Trophoblast cell (in vitro differentiated cells and primary cell): ENCODE measurements around the gene OR52I1.

Experiments
- DNase-seq, 2 donors: peaks; one replicate each; pipeline ENCODE4 v3.0.0-alpha.2; 2016
- H2AFZ ChIP-seq: 2 replicates; pipeline ENCODE4 v1.6.1; 2013; ENCODE audit warnings: low read length, moderate library complexity, mild to moderate bottlenecking; ENCODE audit not compliant: insufficient read depth, poor library complexity
- H2AK5ac ChIP-seq: 2 replicates; pipeline ENCODE4 v1.6.1; 2013; ENCODE audit warnings: mild to moderate bottlenecking, low read length
- H2BK120ac ChIP-seq: 2 replicates; pipeline ENCODE4 v1.6.1; 2013; ENCODE audit warnings: low read length, mild to moderate bottlenecking, moderate library complexity; ENCODE audit not compliant: insufficient read depth, poor library complexity
- H2BK12ac ChIP-seq: 2 replicates; pipeline ENCODE4 v1.6.1; 2013; ENCODE audit warnings: mild to moderate bottlenecking, low read length, moderate library complexity
- H2BK5ac ChIP-seq: 2 replicates; pipeline ENCODE4 v1.6.1; 2013; ENCODE audit warnings: low read length, low read depth, moderate library complexity, mild to moderate bottlenecking; ENCODE audit not compliant: poor library complexity
- H3K14ac ChIP-seq: 2 replicates; pipeline ENCODE4 v1.6.1; 2013; ENCODE audit warnings: mild to moderate bottlenecking, low read length
- H3K18ac ChIP-seq: 2 replicates; pipeline ENCODE4 v1.6.1; 2013; ENCODE audit warnings: mild to moderate bottlenecking, low read length
- H3K23ac ChIP-seq: 2 replicates; pipeline ENCODE4 v1.6.1; 2013; ENCODE audit warnings: low read length
- H3K27ac ChIP-seq: 2 replicates; pipeline ENCODE4 v1.5.1; 2013; ENCODE audit warnings: low read depth, mild to moderate bottlenecking, inconsistent platforms, low read length, moderate library complexity
- H3K27me3 ChIP-seq: 2 replicates; pipeline ENCODE4 v1.6.1; 2013; ENCODE audit warnings: inconsistent platforms, mild to moderate bottlenecking, low read length, moderate library complexity; ENCODE audit not compliant: insufficient read depth
- H3K36me3 ChIP-seq, 2 experiments: 1 replicate in 1 of 2; 2 replicates in 1 of 2; pipeline ENCODE4 v1.6.1; 2013; ENCODE audit warnings: low read length in 2 of 2, mild to moderate bottlenecking in 2 of 2, moderate library complexity in 1 of 2; ENCODE audit not compliant: insufficient read depth in 2 of 2, control insufficient read depth in 1 of 2
- H3K4ac ChIP-seq: 2 replicates; pipeline ENCODE4 v1.6.1; 2013; ENCODE audit warnings: low read depth, mild to moderate bottlenecking, low read length, moderate library complexity
- H3K4me1 ChIP-seq, 2 experiments: 1 replicate in 1 of 2; 2 replicates in 1 of 2; pipeline ENCODE4 v1.6.1; 2013; ENCODE audit warnings: low read length in 2 of 2, mild to moderate bottlenecking in 2 of 2, moderate library complexity in 1 of 2; ENCODE audit not compliant: insufficient read depth in 2 of 2, control insufficient read depth in 1 of 2
- H3K4me2 ChIP-seq: 2 replicates; pipeline ENCODE4 v1.6.1; 2013; ENCODE audit warnings: inconsistent platforms, mild to moderate bottlenecking, low read length, moderate library complexity
- H3K4me3 ChIP-seq: 2 replicates; pipeline ENCODE4 v1.5.1; 2013; ENCODE audit warnings: mild to moderate bottlenecking, low read depth, low read length, inconsistent platforms
- H3K79me1 ChIP-seq: one replicate; pipeline ENCODE4 v1.6.1; 2013; ENCODE audit warnings: low read length
- H3K79me2 ChIP-seq: 2 replicates; pipeline ENCODE4 v1.6.1; 2013; ENCODE audit warnings: low read length, mild to moderate bottlenecking; ENCODE audit not compliant: control insufficient read depth, insufficient read depth, poor library complexity
- H3K9ac ChIP-seq: 2 replicates; pipeline ENCODE4 v1.6.1; 2013; ENCODE audit warnings: mild to moderate bottlenecking, low read length
- H3K9me3 ChIP-seq: 2 replicates; pipeline ENCODE4 v1.6.1; 2013; ENCODE audit warnings: low read depth, mild to moderate bottlenecking, control low read depth, inconsistent platforms, low read length; ENCODE audit not compliant: insufficient read depth
- H4K12ac ChIP-seq: 2 replicates; pipeline ENCODE4 v1.6.1; 2013; ENCODE audit warnings: low read depth, mild to moderate bottlenecking, low read length, moderate library complexity
- H4K8ac ChIP-seq: 2 replicates; pipeline ENCODE4 v1.6.1; 2013; ENCODE audit warnings: low read depth, mild to moderate bottlenecking, low read length, moderate library complexity
- H4K91ac ChIP-seq: one replicate; pipeline ENCODE4 v1.6.1; 2013; ENCODE audit warnings: low read depth, mild to moderate bottlenecking, low read length, moderate library complexity
- whole genome bisulfite sequencing: extraction: QIAGEN DNeasy Blood & Tissue Kit; methylation state at CpG from one replicate; pipeline ENCODE4 v1.1.7; 2013; ENCODE audit warnings: missing lambda C conversion rate; ENCODE audit not compliant: insufficient read length, insufficient coverage; ENCODE audit errors: extremely low coverage; 5-methylcytosine and 5-hydroxymethylcytosine counted together

OR52I1 gene

DNA sequence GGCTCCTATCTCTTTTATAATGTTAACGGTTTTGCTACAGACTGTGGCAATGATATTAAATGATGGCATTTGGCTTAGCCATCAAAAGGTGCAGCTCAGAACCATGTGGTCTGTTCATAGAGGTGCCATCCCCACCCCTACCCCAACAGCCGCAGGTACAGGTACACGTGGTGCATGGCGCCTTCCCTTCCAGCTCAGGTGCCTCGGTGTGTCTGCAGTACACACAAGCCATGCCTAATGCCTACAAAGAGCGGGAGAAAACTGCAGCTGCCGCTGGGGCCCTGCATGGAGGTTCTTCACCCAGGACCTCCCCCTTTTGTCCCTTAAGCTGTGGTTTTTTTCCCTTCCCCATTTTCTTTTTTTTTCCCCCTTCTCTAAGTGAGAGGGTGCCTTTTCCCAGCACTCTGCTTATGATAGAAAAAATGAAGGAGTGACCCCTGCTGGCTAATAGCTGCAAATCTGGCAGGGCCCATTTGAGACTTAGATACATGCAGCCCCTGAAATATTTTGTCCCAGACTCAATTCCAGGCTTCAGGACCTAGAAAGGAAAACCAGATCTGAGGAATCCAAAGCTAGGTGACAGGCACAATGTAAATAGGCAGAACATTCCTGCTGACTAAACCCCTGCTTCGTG, 42.4 kb upstream of the OR52I1 start:
- Histone ChIP-seq H2AK5ac (no peak overlapping the region), H3K79me1 (no peaks in the 10 kb centered on the region), H3K18ac (no peak overlapping the region), H3K9me3 (peaks cover 9% of the 10 kb centered on the region), H3K27ac (no peak overlapping the region), H4K12ac (no peak overlapping the region), H3K23ac (no peak overlapping the region), H3K4me3 (peak overlapping the region; percentile 40), H4K8ac (no peak overlapping the region), H3K36me3 (no peaks in the 10 kb centered on the region), H2BK5ac (no peak overlapping the region), H2BK12ac (no peak overlapping the region), H3K4ac (no peak overlapping the region), H4K91ac (no peak overlapping the region), H2AFZ (no peak overlapping the region), H3K79me2 (no peaks in the 10 kb centered on the region), H3K4me1 (no peaks in the 10 kb centered on the region), H3K4me2 (no peak overlapping the region), H2BK120ac (no peak overlapping the region), H3K14ac (no peak overlapping the region), H3K27me3 (no peaks in the 10 kb centered on the region), H3K9ac (no peak overlapping the region)
- WGBS, result no CpG with 5 or more reads among the region's 8 CpGs
- peak in 1 of 2 donors; percentile 8 for DNase-seq

DNA sequence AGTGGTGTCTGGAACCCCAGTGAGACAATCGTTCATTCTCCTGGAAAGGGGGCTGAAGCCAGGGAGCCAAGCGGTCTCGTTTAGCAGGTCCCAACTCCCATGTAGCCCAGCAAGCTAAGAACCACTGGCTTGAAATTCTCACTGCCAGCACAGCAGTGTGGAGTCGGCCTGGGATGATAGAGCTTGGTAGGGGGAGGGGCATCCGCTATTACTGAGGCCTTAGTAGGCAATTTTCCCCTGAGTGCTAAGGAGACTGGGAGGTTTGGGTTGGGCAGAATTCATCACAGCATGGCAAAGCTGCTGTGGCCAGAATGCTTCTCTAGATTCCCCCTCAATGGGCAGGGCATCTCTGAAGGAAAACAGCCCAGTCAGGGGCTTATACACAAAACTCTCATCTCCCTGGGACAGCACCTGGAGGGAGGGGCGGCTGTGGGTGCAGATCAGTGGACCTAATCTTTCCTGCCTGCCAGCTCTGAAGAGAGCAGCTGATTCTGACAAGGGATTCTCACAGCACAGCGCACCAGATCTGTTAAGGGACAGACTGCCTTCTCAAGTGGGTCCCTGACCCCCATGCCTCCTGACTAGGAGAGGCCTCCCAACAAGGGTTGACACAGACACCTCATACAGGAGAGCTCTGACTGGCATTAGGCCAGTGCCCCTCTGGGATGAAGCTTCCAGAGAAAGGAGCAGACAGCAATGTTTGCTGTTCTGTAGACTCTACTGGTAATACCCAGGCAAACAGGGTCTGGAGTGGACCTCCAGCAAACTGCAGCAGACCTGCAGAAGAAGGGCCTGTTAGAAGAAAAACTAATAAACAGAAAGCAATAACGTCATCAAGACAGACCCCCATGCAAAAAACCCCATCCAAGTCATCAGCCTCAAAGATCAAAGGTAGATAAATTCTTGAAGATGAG, 34.1 kb upstream of the OR52I1 start:
- no peaks in the 10 kb centered on the region for H3K9me3 ChIP-seq
- H2AFZ ChIP-seq, result no peak overlapping the region
- DNase-seq, result no peak
- no peaks in the 10 kb centered on the region for H3K36me3 ChIP-seq
- H3K4me2 ChIP-seq, result peak overlapping the region; percentile 51
- H4K91ac ChIP-seq, result peak overlapping the region; percentile 75
- peaks cover 7% of the 10 kb centered on the region for H3K79me1 ChIP-seq
- H4K12ac ChIP-seq, result no peak overlapping the region
- no peak overlapping the region for H3K4ac ChIP-seq
- no CpG with 5 or more reads among the region's 8 CpGs for WGBS
- no peak overlapping the region for H3K23ac ChIP-seq
- H3K79me2 ChIP-seq, result peaks cover 3% of the 10 kb centered on the region
- H3K14ac ChIP-seq, result peak overlapping the region; percentile 9
- H3K4me1 ChIP-seq, result peaks cover 7 to 11% of the 10 kb centered on the region in 2 experiments
- H3K4me3 ChIP-seq, result no peak overlapping the region
- peak overlapping the region; percentile 75 for H3K27ac ChIP-seq
- no peak overlapping the region for H3K9ac ChIP-seq
- peak overlapping the region; percentile 29 for H2BK12ac ChIP-seq
- peak overlapping the region; percentile 45 for H2BK5ac ChIP-seq
- no peak overlapping the region for H3K18ac ChIP-seq
- no peaks in the 10 kb centered on the region for H3K27me3 ChIP-seq
- H2AK5ac ChIP-seq, result no peak overlapping the region
- peak overlapping the region; percentile 30 for H4K8ac ChIP-seq
- H2BK120ac ChIP-seq, result peak overlapping the region; percentile 21

DNA sequence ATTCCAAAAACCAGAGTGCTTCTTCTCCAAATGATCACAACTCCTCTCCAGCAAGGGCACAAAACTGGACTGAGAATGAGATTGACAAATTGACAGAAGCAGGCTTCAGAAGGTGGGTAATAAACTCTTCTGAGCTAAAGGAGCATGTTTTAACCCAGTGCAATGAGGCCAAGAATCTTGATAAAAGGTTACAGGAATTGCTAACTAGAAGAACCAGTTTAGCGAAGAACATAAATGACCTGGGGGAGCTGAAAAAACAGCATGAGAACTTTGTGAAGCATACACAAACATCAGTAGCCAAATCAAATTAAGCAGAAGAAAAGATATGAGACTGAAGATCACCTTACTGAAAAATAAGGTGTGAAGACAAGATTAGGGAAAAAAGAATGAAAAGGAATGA, 33.4 kb upstream of the OR52I1 start:
- Histone ChIP-seq H2AFZ (no peak overlapping the region), H3K14ac (no peak overlapping the region), H3K27me3 (no peaks in the 10 kb centered on the region), H4K12ac (no peak overlapping the region), H3K18ac (no peak overlapping the region), H3K79me2 (peaks cover 3% of the 10 kb centered on the region), H3K9me3 (no peaks in the 10 kb centered on the region), H2AK5ac (no peak overlapping the region), H3K9ac (no peak overlapping the region), H3K4me2 (peak overlapping the region; percentile 51), H3K23ac (no peak overlapping the region), H3K27ac (peak overlapping the region; percentile 75), H3K4ac (no peak overlapping the region), H3K4me3 (no peak overlapping the region), H3K36me3 (no peaks in the 10 kb centered on the region), H2BK12ac (no peak overlapping the region), H3K79me1 (peaks cover 7% of the 10 kb centered on the region), H2BK120ac (no peak overlapping the region), H4K91ac (no peak overlapping the region), H4K8ac (no peak overlapping the region), H2BK5ac (peak overlapping the region; percentile 45), H3K4me1 (peaks cover 7 to 11% of the 10 kb centered on the region in 2 experiments)
- WGBS, result no CpG with 5 or more reads among the region's 1 CpG
- peak; percentile 37 to 88 for DNase-seq

DNA sequence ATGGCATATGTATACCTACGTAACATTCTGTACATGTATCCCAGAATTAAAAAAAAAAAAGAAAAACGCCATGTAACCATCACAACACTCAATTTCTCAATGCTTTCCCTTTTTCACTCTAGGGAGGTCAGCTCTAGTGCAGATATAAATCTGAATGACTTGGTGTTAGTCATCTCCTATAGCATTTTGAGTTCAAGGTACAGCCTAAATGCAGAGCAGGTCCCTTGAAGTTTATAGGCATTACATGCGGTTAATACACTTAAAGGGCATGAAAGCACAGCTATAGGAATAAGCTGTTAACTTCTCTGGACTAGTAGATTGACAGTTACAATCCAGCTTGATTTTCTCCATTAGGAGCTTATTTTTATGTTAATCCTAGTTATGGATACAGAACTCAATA, 28.5 kb upstream of the OR52I1 start:
- Histone ChIP-seq H3K4me2 (no peak overlapping the region), H2AFZ (no peak overlapping the region), H3K79me1 (no peaks in the 10 kb centered on the region), H3K9me3 (peaks cover 3% of the 10 kb centered on the region), H3K9ac (no peak overlapping the region), H3K23ac (no peak overlapping the region), H2BK12ac (no peak overlapping the region), H3K27ac (no peak overlapping the region), H3K36me3 (no peaks in the 10 kb centered on the region), H2BK5ac (no peak overlapping the region), H2AK5ac (no peak overlapping the region), H2BK120ac (no peak overlapping the region), H3K27me3 (no peaks in the 10 kb centered on the region), H4K12ac (no peak overlapping the region), H4K8ac (no peak overlapping the region), H3K4ac (no peak overlapping the region), H3K79me2 (no peaks in the 10 kb centered on the region), H4K91ac (no peak overlapping the region), H3K14ac (no peak overlapping the region), H3K4me1 (no peaks in the 10 kb centered on the region), H3K18ac (no peak overlapping the region), H3K4me3 (no peak overlapping the region)
- no CpG with 5 or more reads among the region's 3 CpGs for WGBS
- DNase-seq, result peak in 1 of 2 donors; percentile 3
